Endothelial cell of umbilical vein (primary cell): ENCODE measurements around the gene GOLT1B. TPM values are rescaled to one million over a fixed set of nuclear protein-coding genes. Genes with fewer than 3 reads are reported as not detected.

ENCODE experiments used
- Bru-seq: library from RNA; stranded (reverse); fragments of 400-500 nt; gene quantifications from one replicate; lab custom pipeline; 2021; lab: Mats Ljungman, UMichigan
- BruChase-seq, 2 experiments: library from RNA; stranded (reverse); fragments of 400-500 nt; gene quantifications; one replicate each; lab custom pipeline; 2021; lab: Mats Ljungman, UMichigan
- BruUV-seq: library from RNA; stranded (reverse); fragments of 400-500 nt; replicated peaks from 2 replicates; lab custom pipeline; 2021; lab: Mats Ljungman, UMichigan
- CTCF ChIA-PET: fragments of 300-600, 350-600 bp; sonication (Branson Sonifier 250); formaldehyde crosslinking; loops from one replicate; lab custom pipeline; 2021; ENCODE audit warnings: antibody characterized with exemption, inconsistent platforms; lab: Charles Lee
- POLR2A ChIA-PET: fragments of 300-600, 350-600 bp; sonication (Branson Sonifier 250); formaldehyde crosslinking; loops from one replicate; lab custom pipeline; 2021; ENCODE audit warnings: antibody characterized with exemption, inconsistent platforms; lab: Charles Lee
- DNase-seq: peaks from one replicate; pipeline ENCODE4 v3.0.0-alpha.2; 2011; ENCODE audit warnings: low read depth, low spot score
- FAIRE-seq: peaks from 2 replicates; lab custom pipeline; 2011; peaks lifted over from hg19 to GRCh38; lab: Jason Lieb, UNC
- H2AFZ ChIP-seq: 2 replicates; pipeline ENCODE4 v1.6.0; 2012; ENCODE audit warnings: low read depth, low read length, control low read depth, inconsistent platforms
- H3K27ac ChIP-seq: 2 replicates; pipeline ENCODE4 v1.5.1; 2011; ENCODE audit warnings: low read depth, mild to moderate bottlenecking, control low read depth, low read length, moderate library complexity; ENCODE audit not compliant: insufficient read depth
- H3K27me3 ChIP-seq, 2 experiments: 2 replicates each; pipeline versions ENCODE4 v1.6.0 to v1.6.1; 2011; ENCODE audit warnings: low read length in 2 of 2, mixed read lengths in 1 of 2; ENCODE audit not compliant: control insufficient read depth in 2 of 2, insufficient read depth in 2 of 2
- H3K36me3 ChIP-seq, 2 experiments: 2 replicates in 1 of 2; 3 replicates in 1 of 2; pipeline ENCODE4 v1.5.1; 2011; ENCODE audit warnings: low read length in 2 of 2, mild to moderate bottlenecking in 1 of 2, moderate library complexity in 1 of 2; ENCODE audit not compliant: control insufficient read depth in 2 of 2, insufficient read depth in 2 of 2; ENCODE audit errors: extremely low read depth in 1 of 2
- H3K4me1 ChIP-seq: 3 replicates; pipeline ENCODE4 v1.5.1; 2011; ENCODE audit warnings: mild to moderate bottlenecking, low read length; ENCODE audit not compliant: control insufficient read depth, insufficient read depth; ENCODE audit errors: extremely low read depth
- H3K4me2 ChIP-seq: 2 replicates; pipeline ENCODE4 v1.6.1; 2011; ENCODE audit warnings: low read length, control low read depth, mixed read lengths; ENCODE audit not compliant: insufficient read depth
- H3K4me3 ChIP-seq, 3 experiments: fragments of 200-600 bp in 1 of 3; sonication (generic), shearing (Covaris generic) in 1 of 3; replicated peaks in 1 of 3; 2 replicates each; pipeline ENCODE4 v1.5.1; 2011 to 2016; ENCODE audit warnings: control low read depth in 3 of 3, low read length in 3 of 3, mild to moderate bottlenecking in 2 of 3, inconsistent platforms in 1 of 3, low read depth in 1 of 3, moderate library complexity in 1 of 3; ENCODE audit not compliant: insufficient read depth in 1 of 3
- H3K79me2 ChIP-seq: 2 replicates; pipeline ENCODE4 v1.6.0; 2012; ENCODE audit warnings: low read length, inconsistent platforms; ENCODE audit not compliant: control insufficient read depth, insufficient read depth
- H3K9ac ChIP-seq: replicated peaks from 2 replicates; pipeline ENCODE3; 2011; ENCODE audit warnings: low read length, control low read depth; ENCODE audit not compliant: insufficient read depth; ENCODE audit errors: extremely low read depth
- H3K9me1 ChIP-seq: replicated peaks from 3 replicates; pipeline ENCODE4 v1.6.0; 2011; ENCODE audit warnings: mild to moderate bottlenecking, low read length; ENCODE audit not compliant: control insufficient read depth, insufficient read depth; ENCODE audit errors: extremely low read depth
- H3K9me3 ChIP-seq: replicated peaks from 2 replicates; pipeline ENCODE4 v1.5.1; 2012; ENCODE audit warnings: low read length, inconsistent platforms; ENCODE audit not compliant: control insufficient read depth, insufficient read depth
- H4K20me1 ChIP-seq: replicated peaks from 2 replicates; pipeline ENCODE3; 2011; ENCODE audit warnings: mild to moderate bottlenecking, low read length; ENCODE audit not compliant: control insufficient read depth, insufficient read depth; ENCODE audit errors: extremely low read depth
- EZH2 ChIP-seq: IDR thresholded peaks from 2 replicates; pipeline ENCODE4 v1.6.1; 2012; ENCODE audit warnings: borderline replicate concordance, low read depth, mild to moderate bottlenecking, moderate library complexity, low read length, inconsistent platforms; ENCODE audit not compliant: severe bottlenecking
- GATA2 ChIP-seq: IDR thresholded peaks from 2 replicates; pipeline ENCODE4 v1.7.0; 2011; ENCODE audit warnings: low read depth, mild to moderate bottlenecking, moderate library complexity, mixed read lengths, low read length; ENCODE audit not compliant: insufficient read length, insufficient read depth
- JUN ChIP-seq: IDR thresholded peaks from 2 replicates; pipeline ENCODE4 v1.6.1; 2011; ENCODE audit warnings: borderline replicate concordance, low read depth; ENCODE audit not compliant: insufficient read length, insufficient read depth
- MYC ChIP-seq: IDR thresholded peaks from one replicate; pipeline ENCODE4 v1.6.1; 2011; ENCODE audit warnings: mild to moderate bottlenecking, low read depth, low read length
- POLR2A ChIP-seq: IDR thresholded peaks from 2 replicates; pipeline ENCODE4 v1.6.1; 2012; ENCODE audit warnings: low read depth, mild to moderate bottlenecking, control low read depth, low read length
- POLR2AphosphoS5 ChIP-seq: IDR thresholded peaks from 2 replicates; pipeline ENCODE4 v1.6.1; 2012; ENCODE audit warnings: low read depth, mild to moderate bottlenecking, control low read depth, low read length, moderate library complexity; ENCODE audit not compliant: insufficient read depth
- dilution Hi-C: fragments of 300-500 bp; cut with MboI; formaldehyde crosslinking; loops from one replicate; pipeline ENCODE4 v1.15.0; 2019; ENCODE audit warnings: low sequenced_read_pairs; ENCODE audit not compliant: extremely low pct_ligation_motif_present
- intact Hi-C: fragments of 100-400 bp; cut with micrococcal nuclease; formaldehyde crosslinking; loops from one replicate; pipeline ENCODE4 v1.10.0; 2022
- long read RNA-seq: library from polyadenylated mRNA; stranded (forward); transcript quantifications from one replicate; pipeline ENCODE4 v2.0.0, GENCODE V29; 2021
- polyA minus RNA-seq, 3 experiments: library from RNA; depleted of rRNA, polyadenylated mRNA; stranded (reverse); fragments of >200 nt; gene quantifications; 1 replicate in 1 of 3; 2 replicates in 2 of 3; pipeline ENCODE4 v1.2.3, GENCODE V29; 2011
- polyA plus RNA-seq, 4 experiments: library from polyadenylated mRNA; depleted of rRNA in 3 of 4; stranded (reverse) in 3 of 4; unstranded in 1 of 4; fragments of >200 nt; gene quantifications; 2 replicates each; pipeline versions ENCODE4 v1.2.1 to v1.2.3, GENCODE V29; 2011 to 2012; ENCODE audit warnings: missing spikeins in 1 of 4
- total RNA-seq: library from RNA; stranded (reverse); gene quantifications from 2 replicates; pipeline ENCODE4 v1.2.3, GENCODE V29; 2021

GOLT1B gene, protein sequence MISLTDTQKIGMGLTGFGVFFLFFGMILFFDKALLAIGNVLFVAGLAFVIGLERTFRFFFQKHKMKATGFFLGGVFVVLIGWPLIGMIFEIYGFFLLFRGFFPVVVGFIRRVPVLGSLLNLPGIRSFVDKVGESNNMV
- total RNA-seq, result 50.5 and 59.4 TPM in 2 replicates
- polyA plus RNA-seq, result 21.9 and 44.4 TPM in 2 replicates
- 12.5 and 18.5 TPM in 2 replicates for polyA plus RNA-seq (2011; cell fraction: cytosol; rRNA removed)
- 19.9 and 33.4 TPM in 2 replicates for polyA plus RNA-seq (2011; cell fraction: nucleus; rRNA removed)
- polyA plus RNA-seq (2012), result 61.2 and 79.0 TPM in 2 replicates
- 20.2 and 88.9 TPM in 2 replicates for polyA minus RNA-seq
- 31.7 TPM for polyA minus RNA-seq (2011; cell fraction: cytosol; rRNA and poly(A)+ RNA removed)
- 14.0 and 41.6 TPM in 2 replicates for polyA minus RNA-seq (2011; cell fraction: nucleus; rRNA and poly(A)+ RNA removed)
- percentile 95 among the genes with signal in this experiment for Bru-seq, nascent RNA
- BruChase-seq, experiment 1, labeled RNA remaining after a 6-hour chase, result percentile 95 among the genes with signal in this experiment
- BruChase-seq, experiment 2, labeled RNA remaining after a 2-hour chase, result percentile 95 among the genes with signal in this experiment
- long read RNA-seq, transcript GOLT1B-201 (5 exons, 3,227 nt), result major isoform, 190 of 218 reads
- long read RNA-seq, transcript GOLT1B-209 (2 exons, 555 nt), result minor isoform, 8 of 218 reads
- long read RNA-seq, partial matches to known transcripts, result 1 of 218 reads
- long read RNA-seq, other reads (novel, unspliced or antisense), result 11 of 218 reads

DNA sequence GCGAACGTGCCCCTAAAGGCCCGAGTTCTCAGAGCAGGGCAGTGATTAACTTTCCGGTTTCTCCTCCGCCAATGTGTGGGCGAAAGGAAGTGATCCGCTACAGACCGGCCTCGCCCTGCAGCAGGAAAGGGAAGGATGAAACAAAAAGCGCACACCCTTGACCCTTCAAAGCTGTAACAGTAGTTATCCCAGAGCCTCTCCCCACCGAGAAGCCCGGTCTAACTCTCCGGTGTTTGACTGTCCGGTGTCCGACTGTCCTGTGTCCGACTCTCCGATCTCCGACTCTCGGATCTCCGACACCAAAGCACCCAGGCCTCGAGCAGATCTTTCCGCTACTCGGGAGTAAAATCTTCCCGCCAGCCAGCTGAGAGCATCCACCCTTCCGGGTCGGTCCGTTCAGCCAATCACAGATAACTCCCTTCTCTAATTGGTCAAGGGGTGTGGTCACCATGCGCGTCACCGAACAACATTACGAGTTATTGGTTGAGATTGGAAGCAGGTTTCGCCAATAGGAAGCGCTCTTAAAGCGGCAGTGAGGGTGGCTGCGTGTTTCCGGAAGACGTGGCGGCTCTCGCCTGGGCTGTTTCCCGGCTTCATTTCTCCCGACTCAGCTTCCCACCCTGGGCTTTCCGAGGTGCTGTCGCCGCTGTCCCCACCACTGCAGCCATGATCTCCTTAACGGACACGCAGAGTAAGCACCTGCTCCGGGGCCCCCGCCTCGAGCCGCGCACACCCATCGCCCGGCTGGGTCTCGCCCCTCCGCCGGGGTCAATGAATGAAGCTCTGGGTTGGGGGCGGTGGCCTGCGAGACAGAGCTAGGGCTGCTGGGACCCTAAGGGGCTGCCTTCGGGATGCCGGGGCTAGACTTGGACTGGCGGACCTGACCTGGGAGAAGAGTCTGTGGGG is at the start of gene GOLT1B, which contains the start of gene RECQL:
Gene GOLT1B, plus strand, starts transcription at position 532 of the 906 bp plus-strand sequence. Its CDS starts 135 bp downstream, at position 667.
Gene RECQL, minus strand, starts transcription at position 378 of the 906 bp plus-strand sequence. CDS start 2,065 bp downstream, outside the sequence.
- H3K4me3 ChIP-seq, result peak within 1 kb of the TSS; percentile 80 to 92 (median 88)
- H3K27me3 ChIP-seq, result no peaks in the 10 kb centered on the region
- BruUV-seq, result no TSS peak
- intact Hi-C loops (loop anchor here (1.0 to 2.0 kb wide), 4 partner anchors 64 to 545 kb away; partner anchors contain the start of genes CMAS, LDHB and PYROXD1), dilution Hi-C loops (no loop called here)
- POLR2A ChIA-PET, result interaction anchor here (0.8 to 1.3 kb wide), 2 partner anchors 10 to 156 kb away, joined by 3 to 4 read pairs; partner anchors contain the start of gene LDHB
- peaks cover 74% of the 10 kb centered on the region for H3K79me2 ChIP-seq
- peak within 1 kb of the TSS; percentile 87 for H3K27ac ChIP-seq
- peak within 1 kb of the TSS; percentile 100 for H3K4me2 ChIP-seq
- peak; percentile 99 for DNase-seq
- H3K9ac ChIP-seq, result peak within 1 kb of the TSS; percentile 93
- H2AFZ ChIP-seq, result peak within 1 kb of the TSS; percentile 93
- TF ChIP-seq POLR2AphosphoS5 (peak; percentile 89), MYC (peak; percentile 44), EZH2 (no peak), GATA2 (no peak), JUN (peak; percentile 5), POLR2A (peak; percentile 90)
- H3K36me3 ChIP-seq, result peaks cover 2 to 5% of the 10 kb centered on the region in 2 experiments
- H3K9me1 ChIP-seq, result peaks cover 2% of the 10 kb centered on the region
- H3K9me3 ChIP-seq, result no peaks in the 10 kb centered on the region
- H3K4me1 ChIP-seq, result peaks cover 31% of the 10 kb centered on the region
- FAIRE-seq, result peak; percentile 98
- no peaks in the 10 kb centered on the region for H4K20me1 ChIP-seq
- CTCF ChIA-PET, result interaction anchor here (1.0 to 1.8 kb wide), 4 partner anchors 9 to 205 kb away, joined by 3 to 9 read pairs (median 6); no protein-coding TSS in a partner anchor
